ENCODE measurements around the gene MFSD6. TPM values are rescaled to one million over a fixed set of nuclear protein-coding genes. Genes with fewer than 3 reads are reported as not detected.

MFSD6 gene
- total and polyA plus RNA-seq, 2 experiments from 2014 or later: 0.62 to 1.5 TPM

GRCh38 chr2:190497428-190497827, 89.3 kb downstream of the MFSD6 start:
- no peaks in the 10 kb centered on the region for H3K27me3 ChIP-seq
- H3K36me3 ChIP-seq: no peaks in the 10 kb centered on the region
- no peak overlapping the region for H3K4me3 ChIP-seq
- DNase-seq (ENCODE audit: low read depth in 1 of 2, low spot score in 1 of 2): no peak
- no peaks in the 10 kb centered on the region for H3K9me3 ChIP-seq (ENCODE audit: low read depth)
- H3K27ac ChIP-seq: no peak overlapping the region
- no peaks in the 10 kb centered on the region for H3K4me1 ChIP-seq (ENCODE audit: low read depth)
- TF ChIP-seq CTCF (IDR thresholded peaks at IDR 0.05; ENCODE audit: low read depth, low read length): no peak

- Histone ChIP-seq H3K4me3 (no peak overlapping the region), H3K4me1 (ENCODE audit: low read depth) (no peaks in the 10 kb centered on the region), H3K9me3 (ENCODE audit: low read depth) (no peaks in the 10 kb centered on the region), H3K27ac (no peak overlapping the region), H3K27me3 (no peaks in the 10 kb centered on the region), H3K36me3 (no peaks in the 10 kb centered on the region)
- no peak for TF ChIP-seq CTCF (IDR thresholded peaks at IDR 0.05; ENCODE audit: low read depth, low read length)
- no peak for DNase-seq (ENCODE audit: low read depth in 1 of 2, low spot score in 1 of 2)
Observed at GRCh38 chr2:190499273-190499672, 91.1 kb downstream of the MFSD6 start.

- no peak for DNase-seq (ENCODE audit: low read depth in 1 of 2, low spot score in 1 of 2)
- Histone ChIP-seq H3K36me3 (no peaks in the 10 kb centered on the region), H3K4me1 (ENCODE audit: low read depth) (no peaks in the 10 kb centered on the region), H3K27me3 (no peaks in the 10 kb centered on the region), H3K4me3 (no peak overlapping the region), H3K27ac (no peak overlapping the region), H3K9me3 (ENCODE audit: low read depth) (no peaks in the 10 kb centered on the region)
- TF ChIP-seq CTCF (IDR thresholded peaks at IDR 0.05; ENCODE audit: low read depth, low read length): no peak
Observed at GRCh38 chr2:190500054-190500502, 91.9 kb downstream of the MFSD6 start.

DNA sequence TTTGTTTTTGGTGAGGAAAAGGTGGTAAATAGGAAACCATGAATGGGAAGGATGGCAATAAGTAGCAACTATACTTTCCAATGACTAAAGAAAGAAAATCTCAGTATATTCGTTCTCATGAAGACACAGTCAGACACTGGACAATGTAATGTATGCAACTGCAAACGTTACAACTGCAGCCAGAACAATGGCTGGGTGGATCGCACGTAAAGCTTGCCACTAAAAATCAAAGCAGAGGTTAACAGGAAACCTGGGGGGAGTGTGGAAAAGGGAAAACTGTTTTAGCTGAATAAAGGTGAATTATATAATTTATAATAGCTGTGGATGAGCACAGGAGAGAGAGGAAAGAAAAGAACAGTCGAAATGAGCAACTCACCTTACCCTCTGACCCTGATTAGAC, 93.1 kb downstream of the MFSD6 start:
- TF ChIP-seq CTCF (IDR thresholded peaks at IDR 0.05; ENCODE audit: low read depth, low read length): no peak
- DNase-seq (ENCODE audit: low read depth in 1 of 2, low spot score in 1 of 2): no peak
- Histone ChIP-seq H3K4me1 (ENCODE audit: low read depth) (no peaks in the 10 kb centered on the region), H3K9me3 (ENCODE audit: low read depth) (no peaks in the 10 kb centered on the region), H3K4me3 (no peak overlapping the region), H3K27me3 (no peaks in the 10 kb centered on the region), H3K36me3 (no peaks in the 10 kb centered on the region), H3K27ac (no peak overlapping the region)

- no peaks in the 10 kb centered on the region for H3K27me3 ChIP-seq
- H3K36me3 ChIP-seq: no peaks in the 10 kb centered on the region
- no peak for DNase-seq (ENCODE audit: low read depth in 1 of 2, low spot score in 1 of 2)
- H3K4me3 ChIP-seq: no peak overlapping the region
- no peak for TF ChIP-seq CTCF (IDR thresholded peaks at IDR 0.05; ENCODE audit: low read depth, low read length)
- H3K27ac ChIP-seq: no peak overlapping the region
- H3K9me3 ChIP-seq (ENCODE audit: low read depth): no peaks in the 10 kb centered on the region
- no peaks in the 10 kb centered on the region for H3K4me1 ChIP-seq (ENCODE audit: low read depth)
Observed at GRCh38 chr2:190501702-190502407, 93.7 kb downstream of the MFSD6 start.
